ENCODE results near the gene PRMT7.

DNA sequence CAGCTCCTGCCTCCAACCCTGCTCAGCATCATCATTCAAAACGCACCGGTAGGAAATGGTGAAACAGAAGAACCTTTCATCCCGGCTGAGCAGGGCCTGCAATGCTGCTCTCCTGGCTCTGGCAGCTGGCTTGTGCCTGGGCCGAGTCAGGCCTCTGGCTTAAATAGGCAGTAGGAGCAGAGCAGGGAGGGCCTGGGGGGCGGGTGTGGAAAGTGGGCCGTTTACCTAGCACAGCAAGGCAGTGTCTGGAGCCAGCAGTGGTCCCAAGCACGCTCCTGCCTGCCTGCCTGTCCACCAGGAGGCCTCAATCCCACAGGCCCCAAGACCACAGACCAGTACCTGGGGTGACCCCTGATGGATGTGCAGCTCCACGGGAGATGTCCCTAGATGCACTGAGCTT, 78.2 kb downstream of the PRMT7 start:
- TF ChIP-seq, protein P1, sequence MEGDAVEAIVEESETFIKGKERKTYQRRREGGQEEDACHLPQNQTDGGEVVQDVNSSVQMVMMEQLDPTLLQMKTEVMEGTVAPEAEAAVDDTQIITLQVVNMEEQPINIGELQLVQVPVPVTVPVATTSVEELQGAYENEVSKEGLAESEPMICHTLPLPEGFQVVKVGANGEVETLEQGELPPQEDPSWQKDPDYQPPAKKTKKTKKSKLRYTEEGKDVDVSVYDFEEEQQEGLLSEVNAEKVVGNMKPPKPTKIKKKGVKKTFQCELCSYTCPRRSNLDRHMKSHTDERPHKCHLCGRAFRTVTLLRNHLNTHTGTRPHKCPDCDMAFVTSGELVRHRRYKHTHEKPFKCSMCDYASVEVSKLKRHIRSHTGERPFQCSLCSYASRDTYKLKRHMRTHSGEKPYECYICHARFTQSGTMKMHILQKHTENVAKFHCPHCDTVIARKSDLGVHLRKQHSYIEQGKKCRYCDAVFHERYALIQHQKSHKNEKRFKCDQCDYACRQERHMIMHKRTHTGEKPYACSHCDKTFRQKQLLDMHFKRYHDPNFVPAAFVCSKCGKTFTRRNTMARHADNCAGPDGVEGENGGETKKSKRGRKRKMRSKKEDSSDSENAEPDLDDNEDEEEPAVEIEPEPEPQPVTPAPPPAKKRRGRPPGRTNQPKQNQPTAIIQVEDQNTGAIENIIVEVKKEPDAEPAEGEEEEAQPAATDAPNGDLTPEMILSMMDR (IDR thresholded peaks at IDR 0.05): no peak
- TF ChIP-seq POLR2A (IDR thresholded peaks at IDR 0.05) (no peak), EP300 (IDR thresholded peaks at IDR 0.05) (no peak)

Data from ovary (tissue), 3 donors.